GM18870 (cell line): ENCODE measurements around the gene NOL4L.

Experiments
- ATAC-seq: cut with Tn5 transposase; IDR thresholded peaks from one replicate; pipeline ENCODE4 v1.9.1; 2021; ENCODE audit warnings: moderate library complexity; ENCODE audit not compliant: unreplicated experiment

The NOL4L gene

GRCh38 chr20:32577023-32577422 lies 8.1 kb downstream of the NOL4L start:
- ATAC-seq = no peak

- no peak for ATAC-seq
Measured at GRCh38 chr20:32576560-32576959, 8.6 kb downstream of the NOL4L start.

GRCh38 chr20:32575805-32576204 lies 9.3 kb downstream of the NOL4L start:
- ATAC-seq = no peak

GRCh38 chr20:32575227-32575581 lies 9.9 kb downstream of the NOL4L start:
- ATAC-seq = no peak

- no peak for ATAC-seq
Measured at GRCh38 chr20:32574296-32575226, 10.6 kb downstream of the NOL4L start.

- ATAC-seq = no peak
Measured at GRCh38 chr20:32573167-32573851, 11.8 kb downstream of the NOL4L start.

- no peak for ATAC-seq
Measured at GRCh38 chr20:32572271-32572968, 12.7 kb downstream of the NOL4L start.

GRCh38 chr20:32571566-32571965 lies 13.6 kb downstream of the NOL4L start:
- ATAC-seq = no peak

- ATAC-seq = no peak
Measured at GRCh38 chr20:32570401-32571190, 14.5 kb downstream of the NOL4L start.

DNA sequence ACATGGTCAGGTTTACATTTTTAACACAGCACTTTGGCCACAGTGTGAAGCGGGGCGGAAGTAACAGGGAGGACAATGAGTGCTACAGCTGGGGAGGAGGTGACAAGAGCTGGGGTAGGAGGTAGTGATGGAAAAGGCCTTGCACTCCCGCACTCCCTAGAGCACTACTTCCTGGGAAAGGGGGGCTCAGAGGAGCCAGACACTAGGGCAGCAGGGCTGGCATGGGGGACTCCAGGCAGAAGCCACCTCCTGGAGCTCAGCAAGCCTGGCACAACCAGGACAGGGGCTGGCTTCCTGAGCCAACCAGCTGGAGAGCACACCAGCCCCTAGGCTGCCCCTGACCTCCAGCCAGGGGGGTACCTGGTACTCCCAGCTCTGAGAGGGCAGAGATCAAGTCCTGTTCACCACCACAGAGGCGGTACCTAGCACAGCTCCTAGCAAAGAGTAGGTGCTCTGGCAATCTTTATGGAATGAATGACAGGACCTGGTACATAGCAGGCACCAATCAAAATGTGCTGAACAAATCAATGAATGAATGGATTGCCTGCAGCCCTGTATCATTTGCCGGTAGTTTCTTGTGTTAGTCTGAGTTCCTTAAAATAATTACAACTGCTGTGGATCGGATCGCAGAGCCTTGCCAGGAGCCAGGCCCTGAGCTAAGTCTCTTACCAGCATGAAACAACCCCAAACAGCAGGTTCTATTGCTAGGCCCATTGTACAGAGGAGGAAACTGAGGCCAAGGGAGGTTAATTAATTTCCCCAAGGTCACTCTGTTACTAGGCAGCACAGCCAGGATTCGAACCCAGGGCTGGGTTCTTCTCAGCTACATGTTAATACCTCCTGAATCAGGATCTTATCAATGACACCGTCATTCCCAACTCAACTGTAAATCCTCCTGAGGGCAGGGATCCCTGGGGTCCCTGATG lies 15.5 kb downstream of the NOL4L start:
- no peak for ATAC-seq

DNA sequence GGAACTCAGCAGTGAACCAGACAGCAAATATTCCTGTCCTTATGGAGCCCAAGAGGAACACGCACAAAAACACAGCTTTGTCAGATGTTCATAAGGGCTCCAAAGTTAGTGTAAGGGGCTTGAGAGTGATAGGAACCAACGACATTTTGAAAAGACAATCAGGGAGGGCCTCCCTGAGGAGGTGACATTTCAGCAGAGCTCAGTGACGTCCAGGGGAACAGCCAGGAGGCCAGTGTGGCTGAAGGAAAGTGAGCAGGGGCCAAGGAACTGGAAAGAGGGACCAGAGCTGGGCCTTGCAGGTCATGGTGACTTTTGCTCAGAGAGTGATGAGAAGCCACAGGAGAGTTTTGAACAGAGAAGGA lies 16.1 kb downstream of the NOL4L start:
- no peak for ATAC-seq

DNA sequence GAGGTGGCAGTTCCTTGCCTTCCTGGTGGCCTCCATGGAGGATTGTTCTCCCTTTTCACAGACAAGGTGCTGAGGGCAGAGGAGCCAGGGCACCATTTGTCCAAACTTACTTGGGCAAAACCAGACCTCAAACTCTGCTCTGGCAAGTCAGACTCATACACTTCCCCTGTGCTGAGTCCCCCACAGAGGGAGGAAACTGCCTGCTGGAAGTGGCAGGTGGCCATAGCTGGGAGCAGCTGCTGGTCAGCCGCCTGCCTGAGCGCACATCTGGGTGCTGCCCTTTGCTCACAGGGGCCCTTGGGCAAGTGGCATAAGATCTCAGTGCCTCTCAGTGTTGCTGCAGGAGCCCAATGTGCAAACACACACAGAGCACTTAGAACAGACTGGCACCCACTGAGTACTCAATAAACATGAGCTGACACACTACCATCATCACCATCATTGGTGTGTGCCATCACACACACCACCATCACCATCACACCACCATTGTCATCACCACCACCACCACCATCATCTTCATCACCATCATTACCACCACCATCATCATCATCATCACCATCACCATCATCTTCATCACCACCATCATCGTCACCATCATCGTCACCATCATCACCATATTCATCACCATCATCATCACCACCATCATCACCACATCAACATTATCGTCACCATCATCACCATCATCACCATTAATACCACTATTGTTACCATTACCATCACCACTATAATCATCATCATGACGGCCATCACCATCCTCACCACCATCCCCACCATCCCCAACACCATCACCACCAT lies 17.6 kb downstream of the NOL4L start:
- ATAC-seq = no peak

DNA sequence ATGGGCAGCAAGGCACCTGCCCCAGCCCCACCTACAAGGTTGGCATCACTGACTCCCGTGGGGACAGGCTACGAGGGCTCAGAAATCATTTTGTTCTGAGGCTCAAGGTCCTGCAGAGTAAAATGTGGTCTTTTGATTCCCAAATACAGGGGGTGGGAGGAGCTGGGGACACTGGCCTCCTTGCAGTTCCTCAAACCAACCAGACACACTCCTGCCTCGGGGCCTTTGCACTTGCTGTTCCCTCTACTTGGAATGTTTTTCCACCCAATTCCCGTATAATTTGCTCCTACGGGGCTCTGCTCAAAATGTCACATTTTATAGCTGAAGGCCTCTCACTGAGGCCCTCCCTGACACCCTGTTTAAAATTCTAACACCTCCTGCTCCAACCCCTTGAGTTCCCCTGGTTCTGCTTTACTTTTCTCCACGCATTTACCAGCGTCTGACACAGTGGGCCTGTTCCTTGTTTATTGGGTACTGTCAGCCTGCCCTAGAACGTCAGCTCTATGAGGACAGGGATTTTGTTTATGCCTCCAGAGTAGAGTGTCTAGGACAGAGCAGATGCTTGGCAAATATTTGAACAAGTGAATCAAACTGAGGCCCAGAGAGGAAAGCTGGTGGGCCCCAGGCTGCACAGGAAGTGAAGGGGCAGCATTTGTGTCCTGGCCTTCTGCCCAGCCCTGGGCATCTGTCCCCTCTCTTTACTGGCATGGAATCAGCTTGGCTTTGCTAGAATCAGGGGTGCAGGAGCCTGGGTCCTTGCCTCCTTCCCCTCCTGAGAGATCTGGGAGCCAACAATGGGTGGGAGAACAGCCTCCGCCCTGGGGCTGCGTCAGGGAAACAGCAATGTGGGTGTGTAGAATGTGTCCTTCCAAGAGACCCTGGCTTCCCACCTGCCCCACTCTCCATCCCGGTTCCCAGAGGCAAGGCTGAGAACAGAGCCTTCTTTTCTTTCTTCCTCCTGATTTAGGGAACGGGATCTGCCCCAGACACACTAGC lies 18.5 kb downstream of the NOL4L start:
- ATAC-seq = no peak

- no peak for ATAC-seq
Measured at GRCh38 chr20:32565735-32566032, 19.4 kb downstream of the NOL4L start.

DNA sequence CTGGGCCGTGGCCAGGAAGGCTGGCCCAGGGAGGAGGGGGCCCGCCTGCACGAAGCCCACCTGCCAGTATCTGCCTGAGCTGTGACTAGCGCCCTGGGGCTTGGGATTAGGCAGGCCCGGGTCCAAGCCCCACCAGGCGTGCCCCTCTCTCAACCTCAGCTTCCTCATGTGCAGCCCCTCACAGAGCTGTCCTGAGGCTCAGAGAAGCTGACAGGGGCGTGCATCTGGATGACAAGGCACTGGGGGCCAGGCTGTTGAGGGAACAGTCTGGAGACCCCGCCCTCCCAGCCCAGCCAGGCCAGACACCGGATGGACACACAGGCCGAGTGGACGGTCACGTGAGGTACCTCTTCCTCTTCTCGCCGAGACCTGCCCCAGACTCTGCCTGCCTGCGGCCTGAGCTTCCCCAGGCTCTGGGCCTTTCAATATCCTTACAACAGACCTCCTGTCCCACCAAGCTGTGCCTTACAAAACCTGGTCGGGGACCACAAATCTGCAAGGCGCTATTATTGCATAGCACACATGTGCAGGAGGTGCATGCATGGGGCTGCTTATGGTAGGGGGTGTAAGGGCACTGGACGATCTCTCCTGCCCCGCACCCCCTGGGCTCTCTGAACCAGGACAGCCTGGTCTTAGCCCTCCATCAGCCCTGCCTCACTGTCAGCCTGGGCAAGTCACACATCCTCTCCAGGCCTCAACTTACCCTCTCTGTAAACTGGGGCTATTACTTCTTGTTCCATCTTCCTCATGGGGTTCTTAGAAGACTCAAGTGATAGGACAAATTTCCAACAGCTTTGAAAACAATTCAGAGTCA lies 20.0 kb downstream of the NOL4L start:
- ATAC-seq = no peak

DNA sequence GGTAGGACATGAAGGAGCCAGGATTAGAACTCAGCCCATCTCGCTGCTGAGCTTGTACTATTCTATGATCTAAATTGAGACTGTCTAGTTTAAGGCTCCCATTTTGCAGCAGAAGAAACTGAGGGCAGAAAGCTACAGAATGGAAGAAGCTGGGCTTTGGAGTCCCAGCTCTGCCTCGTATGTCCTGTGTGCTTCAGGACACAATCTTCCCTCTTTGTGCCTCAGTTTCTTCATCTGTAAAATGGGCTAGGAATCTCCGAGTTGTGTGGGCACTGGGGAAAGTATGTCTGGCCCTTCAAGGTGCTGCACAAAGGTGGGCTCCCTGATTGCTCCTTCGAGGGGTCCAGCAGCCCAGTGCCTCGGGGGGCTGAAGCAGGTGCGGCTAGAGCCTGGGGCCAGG lies 20.7 kb downstream of the NOL4L start:
- ATAC-seq = no peak
